Measurements from ENCODE around the gene UBR1.

DNA sequence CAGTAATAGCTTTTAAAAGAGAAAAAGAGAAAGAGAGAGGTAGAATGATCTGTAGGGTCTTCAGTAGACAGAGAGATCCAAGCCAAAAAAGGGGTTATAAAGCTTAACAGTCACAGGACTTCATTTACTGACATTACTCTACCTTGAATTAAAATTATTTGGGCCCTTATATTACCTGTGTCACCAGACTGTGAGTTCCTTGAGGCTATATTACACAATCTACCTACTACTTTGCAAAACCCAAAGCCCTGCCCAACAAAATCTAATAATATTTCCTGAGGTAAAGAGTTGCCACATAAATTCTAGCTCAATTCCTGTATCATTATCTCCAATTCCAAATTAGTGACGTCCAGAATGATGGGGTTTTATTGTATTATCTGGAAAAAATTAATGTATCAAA lies 1.9 kb downstream of the UBR1 start:
- TF ChIP-seq POLR2A (IDR thresholded peaks at IDR 0.05): no peak
- TF ChIP-seq, protein P1, sequence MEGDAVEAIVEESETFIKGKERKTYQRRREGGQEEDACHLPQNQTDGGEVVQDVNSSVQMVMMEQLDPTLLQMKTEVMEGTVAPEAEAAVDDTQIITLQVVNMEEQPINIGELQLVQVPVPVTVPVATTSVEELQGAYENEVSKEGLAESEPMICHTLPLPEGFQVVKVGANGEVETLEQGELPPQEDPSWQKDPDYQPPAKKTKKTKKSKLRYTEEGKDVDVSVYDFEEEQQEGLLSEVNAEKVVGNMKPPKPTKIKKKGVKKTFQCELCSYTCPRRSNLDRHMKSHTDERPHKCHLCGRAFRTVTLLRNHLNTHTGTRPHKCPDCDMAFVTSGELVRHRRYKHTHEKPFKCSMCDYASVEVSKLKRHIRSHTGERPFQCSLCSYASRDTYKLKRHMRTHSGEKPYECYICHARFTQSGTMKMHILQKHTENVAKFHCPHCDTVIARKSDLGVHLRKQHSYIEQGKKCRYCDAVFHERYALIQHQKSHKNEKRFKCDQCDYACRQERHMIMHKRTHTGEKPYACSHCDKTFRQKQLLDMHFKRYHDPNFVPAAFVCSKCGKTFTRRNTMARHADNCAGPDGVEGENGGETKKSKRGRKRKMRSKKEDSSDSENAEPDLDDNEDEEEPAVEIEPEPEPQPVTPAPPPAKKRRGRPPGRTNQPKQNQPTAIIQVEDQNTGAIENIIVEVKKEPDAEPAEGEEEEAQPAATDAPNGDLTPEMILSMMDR (IDR thresholded peaks at IDR 0.05): no peak
- TF ChIP-seq EP300 (IDR thresholded peaks at IDR 0.05; ENCODE audit: low read depth): no peak

All from transverse colon (tissue), 3 donors.